GM23338 (cell line): Measurements from ENCODE around the gene MALRD1. TPM values are rescaled to one million over a fixed set of nuclear protein-coding genes. Genes with fewer than 3 reads are reported as not detected.
A peak's percentile ranks its signal among the peaks of the same experiment; 100 is the strongest.

ENCODE experiments used
- ATAC-seq: fragments of 200-7000 bp; cut with Tn5 transposase; 3 replicates; pipeline ENCODE4 v1.9.1; 2020
- DNase-seq: peaks from one replicate; pipeline ENCODE4 v3.0.0-alpha.2; 2015; ENCODE audit warnings: low spot score
- H2AFZ ChIP-seq: fragments of 200-600 bp; sonication (generic); 2 replicates; pipeline ENCODE4 v1.8.0; 2016; ENCODE audit warnings: antibody characterized with exemption, mild to moderate bottlenecking, moderate library complexity
- H3F3A ChIP-seq: fragments of 200-600 bp; sonication (generic); replicated peaks from 2 replicates; pipeline ENCODE4 v1.8.0; 2017; ENCODE audit warnings: antibody characterized with exemption, mixed run types, low read depth
- H3K27ac ChIP-seq: fragments of 200-600 bp; sonication (generic); 2 replicates; pipeline ENCODE4 v1.6.1; 2016; ENCODE audit warnings: low read depth
- H3K27me3 ChIP-seq: fragments of 200-600 bp; sonication (generic); 2 replicates; pipeline ENCODE4 v1.8.0; 2016; ENCODE audit warnings: mild to moderate bottlenecking, mixed run types, moderate library complexity; ENCODE audit not compliant: insufficient read depth
- H3K36me3 ChIP-seq: fragments of 200-600 bp; sonication (generic); 2 replicates; pipeline ENCODE4 v1.8.0; 2016; ENCODE audit warnings: mild to moderate bottlenecking; ENCODE audit not compliant: insufficient read depth
- H3K4me1 ChIP-seq: fragments of 200-600 bp; sonication (generic); 2 replicates; pipeline ENCODE4 v1.8.0; 2016; ENCODE audit warnings: mild to moderate bottlenecking, moderate library complexity; ENCODE audit not compliant: insufficient read depth
- H3K4me2 ChIP-seq: fragments of 200-600 bp; sonication (generic); 2 replicates; pipeline ENCODE4 v1.7.1; 2017; ENCODE audit warnings: mixed run types
- H3K4me3 ChIP-seq: fragments of 200-600 bp; sonication (generic); 2 replicates; pipeline ENCODE4 v1.6.1; 2016; ENCODE audit warnings: mixed run types
- H3K79me2 ChIP-seq: fragments of 200-600 bp; sonication (generic); replicated peaks from 2 replicates; pipeline ENCODE4 v1.8.0; 2017; ENCODE audit warnings: mild to moderate bottlenecking; ENCODE audit not compliant: insufficient read depth
- H3K9me2 ChIP-seq: fragments of 200-600 bp; sonication (generic); 2 replicates; pipeline ENCODE4 v1.8.0; 2017; ENCODE audit not compliant: insufficient read depth
- H4K20me1 ChIP-seq: fragments of 200-600 bp; sonication (generic); replicated peaks from 2 replicates; pipeline ENCODE4 v1.8.0; 2017; ENCODE audit warnings: mild to moderate bottlenecking; ENCODE audit not compliant: insufficient read depth
- H3K27ac Mint-ChIP-seq: 2 replicates; pipeline ENCODE4 v1.8.0; 2020; ENCODE audit warnings: inconsistent platforms, mild to moderate bottlenecking, moderate library complexity, mixed read lengths
- H3K27me3 Mint-ChIP-seq: 3 replicates; pipeline ENCODE4 v1.8.0; 2022; ENCODE audit warnings: low read depth, mild to moderate bottlenecking, moderate library complexity, mixed read lengths, inconsistent platforms; ENCODE audit not compliant: insufficient read depth, poor library complexity
- H3K36me3 Mint-ChIP-seq: 3 replicates; pipeline ENCODE4 v1.8.0; 2021; ENCODE audit warnings: low read depth, mild to moderate bottlenecking, inconsistent platforms, moderate library complexity, mixed read lengths
- H3K4me1 Mint-ChIP-seq: 3 replicates; pipeline ENCODE4 v1.8.0; 2020; ENCODE audit warnings: mild to moderate bottlenecking, inconsistent platforms, mixed read lengths
- H3K4me3 Mint-ChIP-seq: 3 replicates; pipeline ENCODE4 v1.8.0; 2021; ENCODE audit warnings: moderate library complexity, mild to moderate bottlenecking, inconsistent platforms, mixed read lengths
- H3K9me3 Mint-ChIP-seq: 3 replicates; pipeline ENCODE4 v1.8.0; 2020; ENCODE audit warnings: moderate library complexity, mild to moderate bottlenecking, inconsistent platforms, mixed read lengths
- ETS1 ChIP-seq: IDR thresholded peaks from 2 replicates; pipeline ENCODE4 v1.6.1; 2016; ENCODE audit warnings: antibody characterized with exemption
- EZH2 ChIP-seq: fragments of 200-600 bp; sonication (generic); IDR thresholded peaks from one replicate; pipeline ENCODE4 v1.8.0; 2017; ENCODE audit warnings: antibody characterized with exemption, mild to moderate bottlenecking, low read depth; ENCODE audit not compliant: unreplicated experiment
- EZH2phosphoT487 ChIP-seq: fragments of 200-600 bp; sonication (generic); IDR thresholded peaks from one replicate; pipeline ENCODE4 v1.8.1; 2018; ENCODE audit warnings: antibody characterized with exemption; ENCODE audit not compliant: unreplicated experiment
- POLR2AphosphoS5 ChIP-seq: IDR thresholded peaks from 2 replicates; pipeline ENCODE4 v1.6.1; 2016; ENCODE audit warnings: antibody characterized with exemption, low read depth
- STAT1 ChIP-seq: IDR thresholded peaks from one replicate; pipeline ENCODE4 v1.6.1; 2016; ENCODE audit warnings: antibody characterized with exemption; ENCODE audit not compliant: unreplicated experiment
- ZNF114 ChIP-seq: fragments of 250-450 bp; sonication (Bioruptor Pico); IDR thresholded peaks from 2 replicates; pipeline ENCODE4 v1.5.0; 2020; ENCODE audit warnings: mild to moderate bottlenecking, moderate library complexity
- polyA plus RNA-seq: library from polyadenylated mRNA; unstranded; fragments of >200 nt; fragmentation: Nextera tagmentation; extraction: Ambion mirVana; gene quantifications from 2 replicates; pipeline ENCODE4 v1.2.1, GENCODE V29; 2016
- total RNA-seq: library from RNA; depleted of rRNA; stranded (reverse); fragments of >200 nt; shearing (Covaris generic); gene quantifications from 2 replicates; pipeline ENCODE4 v1.2.3, GENCODE V29; 2014
- TF ChIP-seq, protein P1 (sequence below): IDR thresholded peaks from one replicate; pipeline ENCODE4 v1.6.1; 2018; ENCODE audit warnings: antibody characterized with exemption; ENCODE audit not compliant: unreplicated experiment

MALRD1 gene
- total and polyA plus RNA-seq, 2 experiments from 2014 or later = 0.42 to 1.9 TPM

- H3K4me1 Mint-ChIP-seq = no peaks in the 10 kb centered on the region; the same call in 2 of the 3 replicates
- no peaks in the 10 kb centered on the region for H3K27me3 Mint-ChIP-seq
- Histone ChIP-seq H3K79me2 (no peaks in the 10 kb centered on the region), H3K4me3 (no peak overlapping the region), H3K4me2 (no peak overlapping the region), H3K9me2 (no peaks in the 10 kb centered on the region), H3F3A (no peaks in the 10 kb centered on the region), H2AFZ (no peak overlapping the region), H3K27me3 (no peaks in the 10 kb centered on the region), H4K20me1 (no peaks in the 10 kb centered on the region), H3K27ac (no peak overlapping the region), H3K36me3 (no peaks in the 10 kb centered on the region), H3K4me1 (no peaks in the 10 kb centered on the region)
- no peak for DNase-seq
- no peaks in the 10 kb centered on the region for H3K9me3 Mint-ChIP-seq
- no peak overlapping the region for H3K27ac Mint-ChIP-seq
- TF ChIP-seq, protein P1, sequence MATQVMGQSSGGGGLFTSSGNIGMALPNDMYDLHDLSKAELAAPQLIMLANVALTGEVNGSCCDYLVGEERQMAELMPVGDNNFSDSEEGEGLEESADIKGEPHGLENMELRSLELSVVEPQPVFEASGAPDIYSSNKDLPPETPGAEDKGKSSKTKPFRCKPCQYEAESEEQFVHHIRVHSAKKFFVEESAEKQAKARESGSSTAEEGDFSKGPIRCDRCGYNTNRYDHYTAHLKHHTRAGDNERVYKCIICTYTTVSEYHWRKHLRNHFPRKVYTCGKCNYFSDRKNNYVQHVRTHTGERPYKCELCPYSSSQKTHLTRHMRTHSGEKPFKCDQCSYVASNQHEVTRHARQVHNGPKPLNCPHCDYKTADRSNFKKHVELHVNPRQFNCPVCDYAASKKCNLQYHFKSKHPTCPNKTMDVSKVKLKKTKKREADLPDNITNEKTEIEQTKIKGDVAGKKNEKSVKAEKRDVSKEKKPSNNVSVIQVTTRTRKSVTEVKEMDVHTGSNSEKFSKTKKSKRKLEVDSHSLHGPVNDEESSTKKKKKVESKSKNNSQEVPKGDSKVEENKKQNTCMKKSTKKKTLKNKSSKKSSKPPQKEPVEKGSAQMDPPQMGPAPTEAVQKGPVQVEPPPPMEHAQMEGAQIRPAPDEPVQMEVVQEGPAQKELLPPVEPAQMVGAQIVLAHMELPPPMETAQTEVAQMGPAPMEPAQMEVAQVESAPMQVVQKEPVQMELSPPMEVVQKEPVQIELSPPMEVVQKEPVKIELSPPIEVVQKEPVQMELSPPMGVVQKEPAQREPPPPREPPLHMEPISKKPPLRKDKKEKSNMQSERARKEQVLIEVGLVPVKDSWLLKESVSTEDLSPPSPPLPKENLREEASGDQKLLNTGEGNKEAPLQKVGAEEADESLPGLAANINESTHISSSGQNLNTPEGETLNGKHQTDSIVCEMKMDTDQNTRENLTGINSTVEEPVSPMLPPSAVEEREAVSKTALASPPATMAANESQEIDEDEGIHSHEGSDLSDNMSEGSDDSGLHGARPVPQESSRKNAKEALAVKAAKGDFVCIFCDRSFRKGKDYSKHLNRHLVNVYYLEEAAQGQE = no peak
- TF ChIP-seq POLR2AphosphoS5 (no peak), STAT1 (no peak), ZNF114 (CRISPR knock-in tag) (no peak), EZH2phosphoT487 (no peak)
- no peak overlapping the region for H3K4me3 Mint-ChIP-seq
- ATAC-seq = no peak
- H3K36me3 Mint-ChIP-seq = no peaks in the 10 kb centered on the region
Measured at GRCh38 chr10:19043431-19043830, 5.2 kb upstream of the MALRD1 start.

DNA sequence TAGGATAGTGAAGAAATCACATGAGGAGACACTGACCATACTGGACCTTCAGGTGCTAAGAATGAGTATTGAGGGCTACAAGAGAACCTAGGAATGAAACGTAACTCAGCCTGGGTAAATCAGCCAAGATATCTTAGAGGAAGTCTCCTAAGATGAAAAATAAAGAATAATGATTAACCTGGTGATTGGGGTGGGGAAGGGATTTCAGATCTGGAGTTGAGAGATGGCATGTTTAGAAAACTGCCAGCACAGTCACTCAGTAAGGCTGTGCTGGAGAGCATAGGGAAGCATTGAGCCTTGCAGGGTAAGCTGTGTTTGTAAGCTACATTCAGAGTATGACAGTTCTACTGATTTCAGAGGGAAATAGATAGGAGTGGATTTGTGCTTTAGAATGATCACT, 1.9 kb upstream of the MALRD1 start:
- Histone ChIP-seq H3K27me3 (no peaks in the 10 kb centered on the region), H3K36me3 (no peaks in the 10 kb centered on the region), H3K79me2 (no peaks in the 10 kb centered on the region), H3K4me1 (no peaks in the 10 kb centered on the region), H3K9me2 (no peaks in the 10 kb centered on the region), H3K4me3 (no peak overlapping the region), H3K27ac (no peak overlapping the region), H2AFZ (peak overlapping the region; percentile 41; the same call in 1 of the 2 replicates), H3F3A (no peaks in the 10 kb centered on the region), H4K20me1 (no peaks in the 10 kb centered on the region), H3K4me2 (no peak overlapping the region)
- DNase-seq (no peak), ATAC-seq (no peak)
- no peak overlapping the region; the same call in 1 of the 2 replicates for H3K27ac Mint-ChIP-seq
- no peaks in the 10 kb centered on the region for H3K36me3 Mint-ChIP-seq
- H3K9me3 Mint-ChIP-seq = no peaks in the 10 kb centered on the region
- no peak for TF ChIP-seq ETS1
- TF ChIP-seq, protein P1 = no peak
- TF ChIP-seq EZH2 = no peak
- H3K4me3 Mint-ChIP-seq = no peak overlapping the region
- no peaks in the 10 kb centered on the region for H3K27me3 Mint-ChIP-seq
- H3K4me1 Mint-ChIP-seq = no peaks in the 10 kb centered on the region; the same call in 2 of the 3 replicates
